ENCODE measurements around the gene C7orf33. TPM values are rescaled to one million over a fixed set of nuclear protein-coding genes. Genes with fewer than 3 reads are reported as not detected.
"Not testable (repeated sequence)": the region's sequence is repeated elsewhere in the genome, so short reads cannot be mapped to it uniquely, and the experiment has no call there.

Gene C7orf33
- total RNA-seq, 4 donors from 2014 or later = not detected

DNA sequence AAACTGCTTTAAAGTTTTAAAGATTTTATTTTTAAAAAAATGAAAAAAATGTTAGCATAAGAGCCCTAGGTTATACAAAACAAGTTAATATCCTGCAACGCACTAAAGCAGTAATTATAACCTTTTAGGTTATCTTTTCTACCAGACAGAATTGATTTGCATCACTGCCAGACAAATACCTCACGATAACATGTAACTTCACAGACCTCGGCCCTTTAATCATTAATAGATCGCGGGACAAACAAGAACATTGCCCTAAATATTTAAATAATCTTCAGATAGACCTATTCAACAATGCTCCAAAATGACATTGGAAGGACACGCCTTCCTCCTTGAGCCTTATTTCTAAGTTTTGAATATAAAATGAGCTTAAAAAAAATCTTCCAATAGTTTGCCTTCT is 23.8 kb upstream of the C7orf33 start:
- intact Hi-C loops (cut with DNase I; ENCODE audit: low total_unique reads) (no loop called here), in situ Hi-C loops (cut with MboI; ENCODE audit: low pct_ligation_motif_present in 1 of 4, low pct_unique_long_range_greater_than_20kb in 1 of 4, low sequenced_read_pairs in 3 of 4) (loop anchor here in 1 of 4 donors (5.0 kb wide), 1 partner anchor 401 kb away; no protein-coding TSS in a partner anchor)

GRCh38 chr7:148567524-148567923 is 23.0 kb upstream of the C7orf33 start:
- WGBS, 2 donors (ENCODE audit: low coverage in 1 of 2) = 56 to 75% methylated on average over 5 of the region's 5 CpGs
- Histone ChIP-seq H3K27me3 (no peaks in the 10 kb centered on the region), H3K36me3 (no peaks in the 10 kb centered on the region), H3K4me3 (no peak overlapping the region), H3K27ac (no peak overlapping the region), H3K4me1 (peaks cover 0 to 12% (median 4%) of the 10 kb centered on the region in 4 donors), H3K9me3 (no peaks in the 10 kb centered on the region)
- in situ Hi-C loops (cut with MboI; ENCODE audit: low pct_ligation_motif_present in 1 of 4, low pct_unique_long_range_greater_than_20kb in 1 of 4, low sequenced_read_pairs in 3 of 4) (loop anchor here in 1 of 4 donors (5.0 kb wide), 1 partner anchor 400 kb away; no protein-coding TSS in a partner anchor), intact Hi-C loops (cut with DNase I; ENCODE audit: low total_unique reads) (no loop called here)
- no peak for DNase-seq
- TF ChIP-seq POLR2AphosphoS5 (IDR thresholded peaks at IDR 0.05) = no peak
- TF ChIP-seq POLR2A (IDR thresholded peaks at IDR 0.05) = no peak
- TF ChIP-seq EP300 (IDR thresholded peaks at IDR 0.05; ENCODE audit: low read depth) = no peak
- TF ChIP-seq, protein P1, sequence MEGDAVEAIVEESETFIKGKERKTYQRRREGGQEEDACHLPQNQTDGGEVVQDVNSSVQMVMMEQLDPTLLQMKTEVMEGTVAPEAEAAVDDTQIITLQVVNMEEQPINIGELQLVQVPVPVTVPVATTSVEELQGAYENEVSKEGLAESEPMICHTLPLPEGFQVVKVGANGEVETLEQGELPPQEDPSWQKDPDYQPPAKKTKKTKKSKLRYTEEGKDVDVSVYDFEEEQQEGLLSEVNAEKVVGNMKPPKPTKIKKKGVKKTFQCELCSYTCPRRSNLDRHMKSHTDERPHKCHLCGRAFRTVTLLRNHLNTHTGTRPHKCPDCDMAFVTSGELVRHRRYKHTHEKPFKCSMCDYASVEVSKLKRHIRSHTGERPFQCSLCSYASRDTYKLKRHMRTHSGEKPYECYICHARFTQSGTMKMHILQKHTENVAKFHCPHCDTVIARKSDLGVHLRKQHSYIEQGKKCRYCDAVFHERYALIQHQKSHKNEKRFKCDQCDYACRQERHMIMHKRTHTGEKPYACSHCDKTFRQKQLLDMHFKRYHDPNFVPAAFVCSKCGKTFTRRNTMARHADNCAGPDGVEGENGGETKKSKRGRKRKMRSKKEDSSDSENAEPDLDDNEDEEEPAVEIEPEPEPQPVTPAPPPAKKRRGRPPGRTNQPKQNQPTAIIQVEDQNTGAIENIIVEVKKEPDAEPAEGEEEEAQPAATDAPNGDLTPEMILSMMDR (IDR thresholded peaks at IDR 0.05) = no peak

More for the DNA sequence above, 23.8 kb upstream of the C7orf33 start:
- peaks cover 0 to 12% (median 4%) of the 10 kb centered on the region in 4 donors for H3K4me1 ChIP-seq
- H3K9me3 ChIP-seq = no peaks in the 10 kb centered on the region
- no peak overlapping the region for H3K27ac ChIP-seq
- no peaks in the 10 kb centered on the region for H3K36me3 ChIP-seq
- H3K27me3 ChIP-seq = no peaks in the 10 kb centered on the region
- TF ChIP-seq, protein P1 (IDR thresholded peaks at IDR 0.05) = no peak
- no peak for TF ChIP-seq EP300 (IDR thresholded peaks at IDR 0.05; ENCODE audit: low read depth)
- TF ChIP-seq POLR2A (IDR thresholded peaks at IDR 0.05) = no peak
- TF ChIP-seq POLR2AphosphoS5 (IDR thresholded peaks at IDR 0.05) = no peak
- WGBS, 2 donors (ENCODE audit: low coverage in 1 of 2) = 89 to 92% methylated on average over 6 of the region's 6 CpGs
- H3K4me3 ChIP-seq = no peak overlapping the region
- no peak for DNase-seq

- no peak for DNase-seq
- H3K27me3 ChIP-seq = no peaks in the 10 kb centered on the region
- H3K36me3 ChIP-seq = no peaks in the 10 kb centered on the region
- in situ Hi-C loops (cut with MboI; ENCODE audit: low pct_ligation_motif_present in 1 of 4, low pct_unique_long_range_greater_than_20kb in 1 of 4, low sequenced_read_pairs in 3 of 4) = loop anchor here in 3 of 4 donors (10.0 kb wide), 2 partner anchors 384 to 394 kb away; no protein-coding TSS in a partner anchor
- no peak overlapping the region for H3K27ac ChIP-seq
- TF ChIP-seq POLR2A (IDR thresholded peaks at IDR 0.05) (no peak), POLR2AphosphoS5 (IDR thresholded peaks at IDR 0.05) (no peak), EP300 (IDR thresholded peaks at IDR 0.05; ENCODE audit: low read depth) (no peak)
- TF ChIP-seq, protein P1 (IDR thresholded peaks at IDR 0.05) = no peak
- no peaks in the 10 kb centered on the region for H3K4me1 ChIP-seq
- 66 to 81% methylated on average over 2 of the region's 2 CpGs for WGBS, 2 donors (ENCODE audit: low coverage in 1 of 2)
- no peaks in the 10 kb centered on the region for H3K9me3 ChIP-seq
- H3K4me3 ChIP-seq = no peak overlapping the region
- intact Hi-C loops (cut with DNase I; ENCODE audit: low total_unique reads) = no loop called here
These were observed 20.1 kb upstream of the C7orf33 start for GRCh38 chr7:148570510-148570909.

DNA sequence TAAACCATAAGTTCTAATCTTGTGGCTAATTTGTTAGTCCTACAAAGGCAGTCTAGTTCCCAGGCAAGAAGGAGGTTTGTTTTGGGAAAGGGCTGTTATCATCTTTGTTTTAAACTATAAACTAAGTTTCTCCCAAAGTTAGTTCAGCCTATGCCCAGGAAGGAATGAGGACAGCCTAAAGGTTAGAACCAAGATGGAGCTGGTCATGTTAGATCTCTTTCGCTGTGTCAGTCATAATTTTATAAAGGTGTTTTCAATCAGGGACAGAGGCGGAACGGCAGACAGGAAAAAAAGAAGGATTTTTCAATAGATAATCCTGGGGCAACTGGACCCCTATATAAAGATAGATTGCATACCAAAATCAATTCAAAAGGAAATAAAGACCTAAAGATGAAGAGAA is 19.6 kb upstream of the C7orf33 start:
- WGBS, 2 donors (ENCODE audit: low coverage in 1 of 2) = 95 to 100% methylated on average over 2 to 3 of the region's 3 CpGs
- H3K4me3 ChIP-seq; H3K27me3 ChIP-seq; H3K4me1 ChIP-seq; DNase-seq; H3K36me3 ChIP-seq; intact Hi-C loops (cut with DNase I; ENCODE audit: low total_unique reads); H3K9me3 ChIP-seq; H3K27ac ChIP-seq: not testable (repeated sequence)
- in situ Hi-C loops (cut with MboI; ENCODE audit: low pct_ligation_motif_present in 1 of 4, low pct_unique_long_range_greater_than_20kb in 1 of 4, low sequenced_read_pairs in 3 of 4) = loop anchor here in 3 of 4 donors (10.0 kb wide), 2 partner anchors 384 to 394 kb away; no protein-coding TSS in a partner anchor

- DNase-seq = no peak
- 81 to 84% methylated on average over 2 to 9 of the region's 9 CpGs for WGBS, 2 donors (ENCODE audit: low coverage in 1 of 2)
These were observed 19.2 kb upstream of the C7orf33 start for GRCh38 chr7:148571381-148571780.

More at GRCh38 chr7:148571381-148571780, 19.2 kb upstream of the C7orf33 start:
- H3K4me1 ChIP-seq = no peaks in the 10 kb centered on the region
- intact Hi-C loops (cut with DNase I; ENCODE audit: low total_unique reads) = no loop called here
- H3K4me3 ChIP-seq = no peak overlapping the region
- H3K9me3 ChIP-seq = no peaks in the 10 kb centered on the region
- in situ Hi-C loops (cut with MboI; ENCODE audit: low pct_ligation_motif_present in 1 of 4, low pct_unique_long_range_greater_than_20kb in 1 of 4, low sequenced_read_pairs in 3 of 4) = loop anchor here in 3 of 4 donors (10.0 kb wide), 2 partner anchors 383 to 393 kb away; no protein-coding TSS in a partner anchor
- TF ChIP-seq POLR2AphosphoS5 (IDR thresholded peaks at IDR 0.05) (no peak), POLR2A (IDR thresholded peaks at IDR 0.05) (no peak)
- no peaks in the 10 kb centered on the region for H3K27me3 ChIP-seq
- H3K36me3 ChIP-seq = no peaks in the 10 kb centered on the region
- H3K27ac ChIP-seq = no peak overlapping the region

Measured in transverse colon (tissue), 4 donors.